Measurements from ENCODE around the gene ZACN. TPM values are rescaled to one million over a fixed set of nuclear protein-coding genes. Genes with fewer than 3 reads are reported as not detected.
A peak's percentile ranks its signal among the peaks of the same experiment; 100 is the strongest.
"Not testable (repeated sequence)": the region's sequence is repeated elsewhere in the genome, so short reads cannot be mapped to it uniquely, and the experiment has no call there.

ZACN gene
- polyA plus RNA-seq, 3 donors: 0.09 TPM; not detected in 2

GRCh38 chr17:76044475-76045007 lies 34.4 kb upstream of the ZACN start:
- H3K27ac Mint-ChIP-seq; H3K4me3 ChIP-seq (replicated peaks in 1 of 3; ENCODE audit: low read depth in 2 of 3, low read length in 3 of 3); H3K79me2 ChIP-seq (ENCODE audit: insufficient read depth, low read length); H3K9me3 Mint-ChIP-seq; intact Hi-C loops (cut with micrococcal nuclease); DNase-seq; H3K27me3 Mint-ChIP-seq (ENCODE audit: low read depth in 3 of 3); H3K27me3 ChIP-seq (ENCODE audit: control insufficient read depth in 2 of 2, insufficient read depth in 2 of 2, low read length in 2 of 2); H3K27ac ChIP-seq (ENCODE audit: low read depth in 1 of 2, low read length in 2 of 2); H2AFZ ChIP-seq (ENCODE audit: insufficient read depth, low read depth, low read length, poor library complexity, severe bottlenecking); H3K9me3 ChIP-seq (replicated peaks in 1 of 2; ENCODE audit: control insufficient read depth in 1 of 2, insufficient read depth in 1 of 2, low read length in 2 of 2); H3K9ac ChIP-seq (ENCODE audit: insufficient read depth, low read length, poor library complexity, severe bottlenecking); H3K4me2 ChIP-seq (replicated peaks; ENCODE audit: extremely low read depth, low read length, poor library complexity, severe bottlenecking); H3K4me3 Mint-ChIP-seq: not testable (repeated sequence)
- H3K4me1 Mint-ChIP-seq: peaks cover 16% of the 10 kb centered on the region
- Histone ChIP-seq H3K36me3 (replicated peaks in 1 of 2; ENCODE audit: control insufficient read depth in 1 of 2, insufficient read depth in 2 of 2, low read length in 2 of 2) (peaks cover 85 to 99% of the 10 kb centered on the region in 2 donors), H3K4me1 (ENCODE audit: control insufficient read depth in 1 of 2, insufficient read depth in 2 of 2, low read length in 2 of 2) (peaks cover 17 to 18% of the 10 kb centered on the region in 2 donors), H4K20me1 (ENCODE audit: insufficient read depth, low read length) (peaks cover 15% of the 10 kb centered on the region)
- peaks cover 77 to 98% of the 10 kb centered on the region in 2 donors for H3K36me3 Mint-ChIP-seq
- 94% methylated on average over 7 of the region's 11 CpGs for WGBS (ENCODE audit: insufficient coverage)

GRCh38 chr17:76046064-76046463 lies 32.9 kb upstream of the ZACN start:
- Histone ChIP-seq H3K4me1 (ENCODE audit: control insufficient read depth in 1 of 2, insufficient read depth in 2 of 2, low read length in 2 of 2) (peaks cover 27 to 28% of the 10 kb centered on the region in 2 donors), H3K4me2 (replicated peaks; ENCODE audit: extremely low read depth, low read length, poor library complexity, severe bottlenecking) (no peak overlapping the region), H3K9me3 (replicated peaks in 1 of 2; ENCODE audit: control insufficient read depth in 1 of 2, insufficient read depth in 1 of 2, low read length in 2 of 2) (no peaks in the 10 kb centered on the region), H4K20me1 (ENCODE audit: insufficient read depth, low read length) (peaks cover 30% of the 10 kb centered on the region), H3K36me3 (replicated peaks in 1 of 2; ENCODE audit: control insufficient read depth in 1 of 2, insufficient read depth in 2 of 2, low read length in 2 of 2) (peaks cover 81 to 99% of the 10 kb centered on the region in 2 donors), H3K27ac (ENCODE audit: low read depth in 1 of 2, low read length in 2 of 2) (no peak overlapping the region), H2AFZ (ENCODE audit: insufficient read depth, low read depth, low read length, poor library complexity, severe bottlenecking) (no peak overlapping the region), H3K9ac (ENCODE audit: insufficient read depth, low read length, poor library complexity, severe bottlenecking) (no peak overlapping the region), H3K79me2 (ENCODE audit: insufficient read depth, low read length) (peaks cover 1% of the 10 kb centered on the region), H3K27me3 (ENCODE audit: control insufficient read depth in 2 of 2, insufficient read depth in 2 of 2, low read length in 2 of 2) (no peaks in the 10 kb centered on the region), H3K4me3 (replicated peaks in 1 of 3; ENCODE audit: low read depth in 2 of 3, low read length in 3 of 3) (no peak overlapping the region)
- Mint-ChIP-seq H3K4me3 (no peak overlapping the region), H3K36me3 (peaks cover 77 to 97% of the 10 kb centered on the region in 2 donors), H3K27me3 (ENCODE audit: low read depth in 3 of 3) (no peaks in the 10 kb centered on the region), H3K9me3 (peaks cover 0 to 4% (median 0%) of the 10 kb centered on the region in 7 donors), H3K27ac (peak overlapping the region in 1 of 7 donors; percentile 30), H3K4me1 (peaks cover 28% of the 10 kb centered on the region)
- TF ChIP-seq CTCF (IDR thresholded peaks at IDR 0.05): no peak
- intact Hi-C loops (cut with micrococcal nuclease): no loop called here
- 97% methylated on average over 8 of the region's 8 CpGs for WGBS (ENCODE audit: insufficient coverage)
- no peak for DNase-seq
